ENCODE results near the gene PLEKHM2. TPM values are rescaled to one million over a fixed set of nuclear protein-coding genes. Genes with fewer than 3 reads are reported as not detected.
"Not testable (repeated sequence)": the region's sequence is repeated elsewhere in the genome, so short reads cannot be mapped to it uniquely, and the experiment has no call there.

Gene PLEKHM2
- total and polyA plus RNA-seq, 5 experiments from 2014 or later: 5.4 to 66.7 (median 13.8) TPM

DNA sequence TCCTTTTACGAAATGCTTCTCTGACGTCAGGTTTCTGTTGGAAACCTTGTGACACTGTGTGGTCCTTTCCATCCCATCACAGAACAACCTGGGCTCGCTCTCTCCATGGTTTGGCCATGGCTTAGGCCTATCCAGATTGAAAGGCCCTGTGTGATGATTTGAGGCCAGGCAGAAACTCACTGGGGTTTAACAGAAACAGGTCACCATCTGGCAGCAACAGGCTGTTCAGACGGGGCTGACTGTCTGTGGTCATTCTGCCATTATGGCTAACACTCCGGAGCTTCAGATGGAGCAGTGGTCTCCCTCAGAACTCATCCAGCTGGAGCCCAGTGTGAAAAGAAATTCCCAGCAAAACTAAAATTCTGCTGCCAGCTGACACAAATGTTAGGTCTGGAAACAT is 9.3 kb downstream of the PLEKHM2 start:
- no peaks in the 10 kb centered on the region for H3K36me3 Mint-ChIP-seq
- no peak for ATAC-seq
- H3K4me3 Mint-ChIP-seq: no peak overlapping the region
- H3K27ac Mint-ChIP-seq: peak overlapping the region in 8 of 10 donors; percentile 21 to 87 (median 73)
- H3K4me1 Mint-ChIP-seq: peaks cover 20 to 69% (median 48%) of the 10 kb centered on the region in 4 donors
- DNase-seq: no peak
- no peaks in the 10 kb centered on the region for H3K27me3 Mint-ChIP-seq
- H3K9me3 Mint-ChIP-seq: no peaks in the 10 kb centered on the region
- POLR2A ChIA-PET: no interaction called here

DNA sequence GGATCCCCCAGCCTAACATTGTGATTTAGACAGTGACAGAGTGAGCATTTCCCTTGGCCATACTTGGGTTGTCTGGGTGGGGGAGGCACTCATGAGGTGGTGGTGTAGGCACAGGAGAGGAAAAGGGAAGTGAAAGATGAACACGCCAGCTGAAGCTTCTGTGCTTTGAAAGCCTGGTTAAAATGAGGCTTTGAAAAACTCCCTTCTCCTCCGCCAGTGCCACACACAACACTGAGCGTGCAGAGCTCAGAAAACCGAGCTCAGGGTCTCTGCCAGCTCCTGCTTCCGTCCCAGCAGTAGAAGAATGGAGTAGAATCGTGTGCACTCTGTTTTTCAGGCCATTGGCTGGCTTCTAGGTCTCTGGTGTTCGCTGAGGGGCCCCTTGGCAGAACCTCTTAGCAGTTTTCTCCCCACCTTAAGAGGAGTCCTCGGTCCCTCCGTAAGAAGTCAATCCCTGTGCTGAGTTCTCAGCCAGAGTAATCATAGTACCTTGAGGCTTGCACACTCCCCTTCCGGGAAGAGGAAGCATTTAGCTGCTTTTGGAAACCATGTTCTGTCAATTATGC is 12.9 kb downstream of the PLEKHM2 start:
- peak in 8 of 10 donors; percentile 20 to 68 (median 40) for DNase-seq
- ATAC-seq: peak; percentile 89 to 92
- POLR2A ChIA-PET: interaction anchor here (1.0 to 2.2 kb wide), 9 partner anchors 9 to 110 kb away, joined by 3 to 20 read pairs (median 4); partner anchors contain the start of genes DDI2 and PLEKHM2
- peak overlapping the region; percentile 85 to 99 (median 97) for H3K27ac Mint-ChIP-seq
- peak overlapping the region; percentile 80 to 97 (median 88) for H3K4me3 Mint-ChIP-seq
- no peaks in the 10 kb centered on the region for H3K27me3 Mint-ChIP-seq
- H3K4me1 Mint-ChIP-seq: peaks cover 20 to 66% (median 39%) of the 10 kb centered on the region in 4 donors
- peaks cover 0 to 2% (median 0%) of the 10 kb centered on the region in 3 donors for H3K36me3 Mint-ChIP-seq
- H3K9me3 Mint-ChIP-seq: no peaks in the 10 kb centered on the region

DNA sequence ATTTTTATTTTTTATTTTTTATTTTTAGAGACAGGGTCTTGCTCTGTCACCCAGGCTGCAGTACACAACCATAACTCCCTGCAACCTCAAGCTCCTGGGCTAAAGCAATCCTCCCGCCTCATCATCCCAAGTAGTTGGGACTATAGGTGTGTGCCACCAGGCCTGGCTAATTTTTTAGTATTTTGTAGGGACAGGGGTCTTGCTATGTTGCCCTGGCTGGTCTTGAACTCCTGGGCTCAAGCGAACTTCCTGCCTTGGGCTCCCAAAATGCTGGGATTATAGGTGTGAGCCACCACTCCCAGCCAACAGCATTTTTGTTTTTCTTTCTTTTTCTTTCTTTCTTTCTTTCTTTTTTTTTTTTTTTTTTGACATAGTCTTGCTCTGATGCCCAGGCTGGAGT is 14.1 kb downstream of the PLEKHM2 start:
- Mint-ChIP-seq H3K36me3 (peaks cover 0 to 2% (median 0%) of the 10 kb centered on the region in 3 donors), H3K4me1 (peaks cover 21 to 62% (median 40%) of the 10 kb centered on the region in 4 donors), H3K27ac (peak overlapping the region; percentile 62 to 97 (median 88)), H3K4me3 (peak overlapping the region in 4 of 10 donors; percentile 8 to 57 (median 16)), H3K27me3 (no peaks in the 10 kb centered on the region), H3K9me3 (no peaks in the 10 kb centered on the region)
- ATAC-seq: no peak
- DNase-seq: no peak
- POLR2A ChIA-PET: interaction anchor here (0.7 to 1.9 kb wide), 2 partner anchors 13 to 54 kb away, joined by 4 to 20 read pairs; partner anchors contain the start of gene PLEKHM2

DNA sequence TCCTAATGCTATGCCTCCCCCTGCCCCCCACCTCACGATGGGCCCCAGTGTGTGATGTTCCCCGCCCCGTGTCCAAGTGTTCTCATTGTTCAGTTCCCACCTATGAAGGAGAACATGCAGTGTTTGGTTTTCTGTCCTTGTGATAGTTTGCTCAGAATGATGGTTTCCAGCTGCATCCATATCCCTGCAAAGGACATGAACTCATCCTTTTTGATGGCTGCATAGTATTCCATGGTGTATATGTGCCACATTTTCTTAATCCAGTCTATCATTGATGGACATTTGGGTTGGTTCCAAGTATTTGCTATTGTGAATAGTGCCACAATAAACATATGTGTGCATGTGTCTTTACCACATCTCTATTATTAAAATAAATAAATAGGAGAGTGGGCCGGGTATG is 15.2 kb downstream of the PLEKHM2 start:
- peak overlapping the region in 5 of 10 donors; percentile 34 to 79 (median 63) for H3K27ac Mint-ChIP-seq
- H3K27me3 Mint-ChIP-seq, H3K4me3 Mint-ChIP-seq, H3K36me3 Mint-ChIP-seq, DNase-seq, POLR2A ChIA-PET, H3K9me3 Mint-ChIP-seq, ATAC-seq: not testable (repeated sequence)
- peaks cover 26 to 60% (median 46%) of the 10 kb centered on the region in 4 donors for H3K4me1 Mint-ChIP-seq

DNA sequence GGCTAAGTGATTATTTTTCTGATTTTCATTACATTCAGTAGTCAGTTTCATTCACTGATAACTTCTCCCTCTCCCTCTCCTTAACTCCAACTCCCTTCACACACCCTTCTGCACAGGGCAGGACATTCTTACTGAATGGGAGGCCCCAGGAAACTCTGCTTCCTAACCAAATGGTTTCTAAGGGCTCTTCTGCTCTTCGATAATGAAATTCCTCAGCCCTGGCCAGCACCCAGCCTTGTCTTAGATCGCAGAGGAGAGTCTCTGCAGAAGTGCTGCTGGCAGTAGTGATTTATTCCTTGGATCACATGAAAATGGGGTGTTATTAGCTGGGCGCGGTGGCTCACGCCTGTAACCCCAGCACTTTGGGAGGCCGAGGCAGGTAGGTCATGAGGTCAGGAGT is 16.4 kb downstream of the PLEKHM2 start:
- POLR2A ChIA-PET: interaction anchor here (0.7 kb wide), 1 partner anchor 1179 kb away, joined by 4 read pairs; no protein-coding TSS in a partner anchor
- H3K4me1 Mint-ChIP-seq: peaks cover 28 to 57% (median 42%) of the 10 kb centered on the region in 4 donors

DNA sequence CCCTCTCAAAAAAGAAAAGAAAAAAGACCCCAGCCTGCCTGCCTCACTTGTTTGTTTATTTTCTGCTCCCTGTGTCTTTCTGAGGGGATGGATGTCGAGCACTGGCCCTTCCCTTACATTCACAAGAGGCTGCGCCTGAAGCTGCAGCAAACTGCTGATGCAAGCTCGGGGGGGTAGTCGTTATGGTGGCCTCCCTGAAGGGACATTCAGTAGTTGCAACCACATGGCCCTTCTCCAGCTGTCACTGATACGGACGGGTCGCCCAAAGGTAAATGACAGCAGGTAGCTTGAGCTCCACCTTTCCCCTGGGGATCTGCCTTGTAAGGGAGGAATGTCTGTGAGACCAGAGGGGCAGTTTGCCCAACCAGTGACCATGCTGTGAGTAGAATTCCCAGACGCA is 17.7 kb downstream of the PLEKHM2 start:
- Mint-ChIP-seq H3K27ac (peak overlapping the region in 3 of 10 donors; percentile 46 to 71 (median 65)), H3K4me3 (no peak overlapping the region), H3K4me1 (peaks cover 28 to 56% (median 40%) of the 10 kb centered on the region in 4 donors), H3K27me3 (no peaks in the 10 kb centered on the region), H3K9me3 (no peaks in the 10 kb centered on the region), H3K36me3 (peaks cover 0 to 14% (median 0%) of the 10 kb centered on the region in 3 donors)
- POLR2A ChIA-PET: interaction anchor here (0.7 kb wide), 1 partner anchor 171 kb away, joined by 3 read pairs; no protein-coding TSS in a partner anchor
- DNase-seq (no peak), ATAC-seq (no peak)

More for the DNA sequence above, 16.4 kb downstream of the PLEKHM2 start:
- DNase-seq: no peak
- Mint-ChIP-seq H3K9me3 (no peaks in the 10 kb centered on the region), H3K4me3 (peak overlapping the region in 1 of 10 donors; percentile 51), H3K27ac (peak overlapping the region in 7 of 10 donors; percentile 15 to 79 (median 59)), H3K27me3 (no peaks in the 10 kb centered on the region), H3K36me3 (peaks cover 0 to 10% (median 0%) of the 10 kb centered on the region in 3 donors)
- no peak for ATAC-seq

DNA sequence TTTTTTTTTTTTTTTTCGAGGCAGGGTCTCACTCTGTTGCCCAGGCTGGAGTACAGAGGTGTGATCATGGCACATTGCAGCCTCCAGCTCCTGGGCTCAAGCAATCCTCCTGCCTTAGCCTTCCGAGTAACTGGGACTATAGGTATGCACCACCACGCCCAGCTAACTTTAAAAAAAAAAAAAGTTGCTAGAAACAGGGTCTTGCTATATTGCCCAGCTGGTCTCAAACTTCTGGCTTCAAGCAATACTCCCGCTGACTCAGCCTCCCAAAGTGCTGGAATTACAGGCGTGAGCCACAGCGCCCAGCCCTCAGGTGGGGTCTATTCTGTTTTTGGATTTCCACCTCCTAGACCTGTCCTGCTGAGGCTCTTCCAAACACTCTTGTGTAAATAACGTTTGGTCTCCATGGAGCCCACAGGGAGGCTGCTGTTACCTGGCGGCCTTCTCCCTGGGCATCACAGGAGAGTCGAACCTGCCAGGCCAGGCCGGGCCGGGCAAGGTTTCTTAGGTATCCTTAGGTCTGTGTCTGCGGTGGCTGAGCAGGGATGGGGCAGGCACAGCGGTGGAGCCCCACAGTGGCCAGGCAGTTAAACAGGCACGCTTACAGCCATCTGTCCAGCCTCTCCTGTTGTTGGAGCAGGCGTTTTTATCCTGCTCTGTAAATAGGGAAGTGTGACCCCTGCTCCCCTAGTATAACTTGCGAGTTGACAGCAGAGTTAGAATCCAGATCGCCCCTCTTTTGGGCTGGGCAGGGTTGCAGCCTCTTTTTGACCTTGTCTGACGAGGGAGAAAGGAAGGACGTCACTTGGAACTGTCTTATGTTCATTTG is 18.8 kb downstream of the PLEKHM2 start:
- H3K4me1 Mint-ChIP-seq: peaks cover 20 to 50% (median 31%) of the 10 kb centered on the region in 4 donors

DNA sequence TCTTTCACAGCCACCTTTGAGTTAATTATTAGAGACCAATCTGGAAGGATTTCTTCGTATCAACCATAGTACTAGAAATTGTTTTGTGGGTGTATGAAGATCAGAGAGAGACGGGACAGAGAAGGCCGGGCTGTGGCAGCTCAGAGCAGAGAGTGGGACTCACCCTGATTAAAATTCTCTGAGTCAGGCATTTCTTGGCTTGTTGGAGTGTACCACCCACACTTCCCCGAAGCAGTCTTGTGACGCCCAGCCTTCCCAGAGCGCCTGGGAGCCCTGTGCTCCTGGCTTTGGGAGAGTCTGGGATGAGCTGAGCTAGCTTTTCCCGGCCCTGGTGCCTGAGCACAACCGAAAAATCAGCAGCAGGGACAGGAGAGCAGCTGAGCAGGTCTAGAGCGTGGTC is 19.4 kb downstream of the PLEKHM2 start:
- H3K4me3 Mint-ChIP-seq: no peak overlapping the region
- DNase-seq (no peak), ATAC-seq (no peak)
- peaks cover 0 to 14% (median 0%) of the 10 kb centered on the region in 3 donors for H3K36me3 Mint-ChIP-seq
- no peaks in the 10 kb centered on the region for H3K9me3 Mint-ChIP-seq
- H3K27me3 Mint-ChIP-seq: no peaks in the 10 kb centered on the region
- POLR2A ChIA-PET: interaction anchor here (0.6 kb wide), 1 partner anchor 81 kb away, joined by 6 read pairs; no protein-coding TSS in a partner anchor
- peaks cover 16 to 46% (median 30%) of the 10 kb centered on the region in 4 donors for H3K4me1 Mint-ChIP-seq
- H3K27ac Mint-ChIP-seq: peak overlapping the region in 2 of 10 donors; percentile 6 to 55

More for the DNA sequence above, 18.8 kb downstream of the PLEKHM2 start:
- DNase-seq (no peak), ATAC-seq (no peak)
- Mint-ChIP-seq H3K9me3 (no peaks in the 10 kb centered on the region), H3K27ac (peak overlapping the region in 2 of 10 donors; percentile 6 to 55), H3K36me3 (peaks cover 0 to 14% (median 0%) of the 10 kb centered on the region in 3 donors), H3K27me3 (no peaks in the 10 kb centered on the region), H3K4me3 (peak overlapping the region in 1 of 10 donors; percentile 51)
- POLR2A ChIA-PET: interaction anchor here (0.6 to 0.7 kb wide), 2 partner anchors 171 to 172 kb away, joined by 3 read pairs; no protein-coding TSS in a partner anchor

DNA sequence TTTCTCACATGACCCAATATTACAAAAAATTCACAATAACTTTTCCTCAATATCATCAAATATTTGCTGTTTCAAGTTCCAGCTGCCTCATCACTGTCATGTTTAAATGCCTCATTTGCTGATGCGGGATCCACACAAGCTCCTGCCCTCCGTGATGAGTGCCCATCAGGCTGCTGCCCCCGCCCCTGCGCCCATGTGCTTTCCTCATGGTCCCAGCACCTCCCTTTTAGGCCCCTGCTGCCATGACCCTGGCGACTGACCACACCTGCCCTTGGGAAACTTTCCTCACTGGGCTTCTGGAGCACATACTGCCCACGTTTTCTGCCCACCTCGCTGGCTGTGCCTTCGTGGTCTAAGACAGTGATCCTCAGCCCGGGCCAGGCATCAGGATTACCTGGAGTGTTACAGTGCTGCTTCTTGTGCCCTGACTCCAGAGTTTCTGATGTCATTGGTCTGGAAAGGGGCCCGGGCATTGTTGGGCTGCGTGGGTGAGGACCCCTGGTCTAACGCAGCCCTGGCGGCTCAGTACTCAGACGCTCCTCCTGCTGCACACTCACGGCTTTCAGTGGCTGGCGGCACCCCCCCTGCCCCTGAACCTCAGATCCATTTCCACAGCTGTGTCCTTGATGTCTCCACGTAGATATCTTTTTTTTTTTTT is 20.5 kb downstream of the PLEKHM2 start:
- peaks cover 15 to 43% (median 32%) of the 10 kb centered on the region in 4 donors for H3K4me1 Mint-ChIP-seq
- H3K9me3 Mint-ChIP-seq: no peaks in the 10 kb centered on the region
- no peak for ATAC-seq
- POLR2A ChIA-PET: interaction anchor here (0.6 kb wide), 1 partner anchor 54 kb away, joined by 3 read pairs; no protein-coding TSS in a partner anchor
- H3K4me3 Mint-ChIP-seq: no peak overlapping the region
- H3K27ac Mint-ChIP-seq: peak overlapping the region in 1 of 10 donors; percentile 8
- no peak for DNase-seq
- H3K36me3 Mint-ChIP-seq: peaks cover 0 to 14% (median 0%) of the 10 kb centered on the region in 3 donors
- no peaks in the 10 kb centered on the region for H3K27me3 Mint-ChIP-seq

DNA sequence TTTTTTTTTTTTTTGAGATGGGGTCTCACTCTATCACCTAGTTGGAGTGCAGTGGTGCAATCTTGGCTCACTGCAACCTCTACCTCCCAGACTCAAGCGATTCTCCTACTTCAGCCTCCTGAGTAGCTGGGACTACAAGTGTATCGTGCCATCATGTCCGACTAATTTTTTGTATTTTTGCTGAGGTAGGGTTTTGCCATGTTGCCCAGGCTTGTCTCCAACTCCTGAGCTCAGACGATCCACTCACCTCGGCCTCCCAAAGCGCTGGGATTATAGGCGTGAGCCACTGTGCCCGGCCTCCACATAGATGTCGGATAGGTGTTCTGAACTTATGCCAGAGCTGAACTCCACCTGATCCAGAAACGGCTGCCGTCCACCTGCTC is 21.1 kb downstream of the PLEKHM2 start:
- peaks cover 16 to 45% (median 33%) of the 10 kb centered on the region in 4 donors for H3K4me1 Mint-ChIP-seq
- H3K27ac Mint-ChIP-seq: peak overlapping the region in 1 of 10 donors; percentile 8
- ATAC-seq: no peak
- peaks cover 0 to 14% (median 0%) of the 10 kb centered on the region in 3 donors for H3K36me3 Mint-ChIP-seq
- H3K27me3 Mint-ChIP-seq: no peaks in the 10 kb centered on the region
- H3K4me3 Mint-ChIP-seq: no peak overlapping the region
- H3K9me3 Mint-ChIP-seq: no peaks in the 10 kb centered on the region
- POLR2A ChIA-PET: interaction anchor here (0.6 kb wide), 1 partner anchor 54 kb away, joined by 3 read pairs; no protein-coding TSS in a partner anchor
- no peak for DNase-seq

DNA sequence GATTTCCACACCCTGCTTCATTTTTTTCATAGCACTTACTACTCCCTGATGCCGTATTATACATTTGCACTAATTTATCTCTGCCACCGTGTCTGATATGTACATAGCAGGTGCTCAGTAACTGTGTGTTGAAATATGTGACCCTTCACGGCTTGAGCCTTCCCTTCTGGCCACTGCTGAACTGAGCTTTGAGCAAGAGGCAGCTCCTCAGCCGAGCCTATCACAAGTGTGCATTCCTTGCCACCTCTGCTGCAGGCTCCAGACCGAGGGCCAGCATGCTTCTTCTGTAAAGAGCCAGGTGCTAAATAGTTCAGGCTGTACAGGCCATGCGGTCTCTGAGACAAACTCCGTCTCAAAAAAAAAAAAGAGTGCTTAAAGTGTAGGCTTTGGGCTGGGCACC is 22.6 kb downstream of the PLEKHM2 start:
- Mint-ChIP-seq H3K9me3 (no peaks in the 10 kb centered on the region), H3K4me1 (peaks cover 14 to 45% (median 29%) of the 10 kb centered on the region in 4 donors), H3K4me3 (no peak overlapping the region), H3K27me3 (no peaks in the 10 kb centered on the region), H3K27ac (peak overlapping the region in 2 of 10 donors; percentile 48 to 51), H3K36me3 (peaks cover 0 to 12% (median 0%) of the 10 kb centered on the region in 3 donors)
- ATAC-seq (no peak), DNase-seq (no peak)
- POLR2A ChIA-PET: no interaction called here

Measured in naive thymus-derived CD8-positive, alpha-beta T cell (primary cell).